HepG2 (cell line): ENCODE results near the gene NRAS. TPM values are rescaled to one million over a fixed set of nuclear protein-coding genes. Genes with fewer than 3 reads are reported as not detected.

Experiments used
- ATAC-seq: fragments of 200-7000 bp; cut with Tn5 transposase; 3 replicates; pipeline ENCODE4 v1.9.1; 2020; ENCODE audit warnings: mild to moderate bottlenecking, moderate library complexity
- BruUV-seq: library from RNA; stranded (reverse); fragments of 400-500 nt; replicated peaks from 2 replicates; lab custom pipeline; 2021; lab: Mats Ljungman, UMichigan
- CTCF ChIA-PET: fragments of 300-600 bp; formaldehyde crosslinking; extraction: SDS; loops from one replicate; lab custom pipeline; 2021; ENCODE audit warnings: low total read pairs, inconsistent platforms, low intra/inter-chr PET ratio; lab: Yijun Ruan, JAX
- POLR2A ChIA-PET: fragments of 350-600 bp; sonication (Branson Sonifier 250); formaldehyde crosslinking; loops from one replicate; lab custom pipeline; 2020; ENCODE audit warnings: antibody characterized with exemption, inconsistent platforms; lab: Yijun Ruan, JAX
- DNase-seq: peaks from one replicate; pipeline ENCODE4 v3.0.0-alpha.2; 2015; ENCODE audit warnings: low spot score
- FAIRE-seq: peaks from 3 replicates; lab custom pipeline; 2011; peaks lifted over from hg19 to GRCh38; lab: Jason Lieb, UNC
- H2AFZ ChIP-seq: one replicate; pipeline ENCODE4 v1.6.1; 2011; ENCODE audit warnings: low read length, inconsistent platforms
- H3K27ac ChIP-seq: fragments of 300-600 bp; 3 replicates; pipeline ENCODE4 v1.8.0; 2011; ENCODE audit warnings: mixed run types, mild to moderate bottlenecking, mixed read lengths, low read length, inconsistent platforms; ENCODE audit not compliant: insufficient read depth; ENCODE audit errors: extremely low read length
- H3K27me3 ChIP-seq, 2 experiments: fragments of 200-600 bp in 1 of 2; 2 replicates in 1 of 2; 3 replicates in 1 of 2; pipeline versions ENCODE4 v1.6.0 to v1.8.0; 2011; ENCODE audit warnings: low read length in 2 of 2, mild to moderate bottlenecking in 2 of 2, moderate library complexity in 2 of 2, inconsistent platforms in 1 of 2; ENCODE audit not compliant: insufficient read depth in 2 of 2, control insufficient read depth in 1 of 2
- H3K36me3 ChIP-seq, 2 experiments: fragments of 200-600 bp in 1 of 2; replicated peaks in 1 of 2; 2 replicates in 1 of 2; 3 replicates in 1 of 2; pipeline versions ENCODE4 v1.5.1 to v1.8.0; 2011; ENCODE audit warnings: low read length in 2 of 2, inconsistent platforms in 1 of 2; ENCODE audit not compliant: insufficient read depth in 2 of 2, control insufficient read depth in 1 of 2
- H3K4me1 ChIP-seq: 2 replicates; pipeline ENCODE4 v1.5.1; 2012; ENCODE audit warnings: low read length, inconsistent platforms; ENCODE audit not compliant: insufficient read depth
- H3K4me2 ChIP-seq: 2 replicates; pipeline ENCODE4 v1.6.0; 2011; ENCODE audit warnings: low read depth, low read length, inconsistent platforms
- H3K4me3 ChIP-seq, 3 experiments: fragments of 200-600 bp in 1 of 3; sonication (generic), shearing (Covaris generic) in 1 of 3; replicated peaks in 1 of 3; 2 replicates each; pipeline ENCODE4 v1.5.1; 2011 to 2016; ENCODE audit warnings: low read length in 3 of 3, inconsistent platforms in 2 of 3, low read depth in 2 of 3, mild to moderate bottlenecking in 2 of 3, control low read depth in 1 of 3, mixed read lengths in 1 of 3; ENCODE audit not compliant: insufficient read depth in 1 of 3
- H3K79me2 ChIP-seq: one replicate; pipeline ENCODE4 v1.6.1; 2011; ENCODE audit warnings: low read length, inconsistent platforms; ENCODE audit not compliant: insufficient read depth
- H3K9ac ChIP-seq: 2 replicates; pipeline ENCODE4 v1.6.0; 2011; ENCODE audit warnings: mild to moderate bottlenecking, low read depth, low read length, inconsistent platforms; ENCODE audit not compliant: insufficient read depth
- H3K9me3 ChIP-seq: 2 replicates; pipeline ENCODE4 v1.5.1; 2012; ENCODE audit warnings: mild to moderate bottlenecking, low read length
- H4K20me1 ChIP-seq: 2 replicates; pipeline ENCODE4 v1.6.0; 2011; ENCODE audit warnings: inconsistent platforms, mild to moderate bottlenecking, low read length, moderate library complexity; ENCODE audit not compliant: insufficient read depth
- KMT2B ChIP-seq: IDR thresholded peaks from 2 replicates; pipeline ENCODE4 v1.6.1; 2016; ENCODE audit warnings: missing genetic modification reagents, missing compliant biosample characterization
- RBFOX2 ChIP-seq: fragments of 200-400 bp; formaldehyde crosslinking; IDR thresholded peaks from 2 replicates; pipeline ENCODE4 v1.6.1; 2017; ENCODE audit warnings: low read depth, mild to moderate bottlenecking, low read length
- ZKSCAN8 ChIP-seq: IDR thresholded peaks from 2 replicates; pipeline ENCODE4 v1.6.1; 2016; ENCODE audit warnings: borderline replicate concordance, missing genetic modification reagents, missing compliant biosample characterization
- ZNF17 ChIP-seq: sonication (generic); formaldehyde crosslinking; IDR thresholded peaks from 2 replicates; pipeline ENCODE4 v1.5.0; 2020; ENCODE audit warnings: mild to moderate bottlenecking, missing genetic modification reagents
- ZNF547 ChIP-seq: sonication (generic); formaldehyde crosslinking; IDR thresholded peaks from 2 replicates; pipeline ENCODE4 v1.5.1; 2020; ENCODE audit warnings: mild to moderate bottlenecking, missing genetic modification reagents
- ZNF816 ChIP-seq: sonication (generic); formaldehyde crosslinking; IDR thresholded peaks from 2 replicates; pipeline ENCODE4 v1.8.0; 2022; ENCODE audit warnings: missing genetic modification reagents, mild to moderate bottlenecking, borderline replicate concordance
- ZNF850 ChIP-seq: sonication (generic); formaldehyde crosslinking; conservative IDR thresholded peaks from 2 replicates; pipeline ENCODE4 v1.9.0; 2021; ENCODE audit warnings: mild to moderate bottlenecking, missing genetic modification reagents
- WGBS: methylation state at CpG from one replicate; pipeline ENCODE4 v1.1.6; 2017; ENCODE audit warnings: low lambda C conversion rate; 5-methylcytosine and 5-hydroxymethylcytosine counted together
- in situ Hi-C: cut with HindIII; loops from 2 replicates; pipeline ENCODE4 v1.10.0; 2017; ENCODE audit warnings: low pct_unique_long_range_greater_than_20kb; ENCODE audit not compliant: extremely low pct_ligation_motif_present
- intact Hi-C: fragments of 100-400 bp; cut with micrococcal nuclease; formaldehyde crosslinking; loops from one replicate; pipeline ENCODE4 v1.10.0; 2022; ENCODE audit not compliant: unreplicated experiment
- polyA plus RNA-seq, 8 experiments: library from polyadenylated mRNA; depleted of rRNA in 3 of 8; stranded (reverse) in 7 of 8; unstranded in 1 of 8; fragments of >200 nt; fragmentation: Illumina TruSeq in 4 of 8; extraction: Trizol in 4 of 8; gene quantifications; 2 replicates each; pipeline versions ENCODE4 v1.2.1 to v1.2.3, GENCODE V29; 2011 to 2016; ENCODE audit warnings: low read depth in 4 of 8, missing spikeins in 1 of 8, mixed read lengths in 1 of 8; ENCODE audit not compliant: insufficient read depth in 1 of 8
- total RNA-seq, 5 experiments: library from RNA; depleted of rRNA; stranded (reverse); fragments of >200 nt; fragmentation: Illumina TruSeq; extraction: Trizol; gene quantifications; 2 replicates each; pipeline ENCODE4 v1.2.3, GENCODE V29; 2016; ENCODE audit warnings: low read depth in 1 of 5

The NRAS gene
- total and polyA plus RNA-seq, 2 of the 13 experiments (the other 11 are each of a cell fraction or from before 2014, with no cell fraction given) = 38.6 to 58.8 TPM

DNA sequence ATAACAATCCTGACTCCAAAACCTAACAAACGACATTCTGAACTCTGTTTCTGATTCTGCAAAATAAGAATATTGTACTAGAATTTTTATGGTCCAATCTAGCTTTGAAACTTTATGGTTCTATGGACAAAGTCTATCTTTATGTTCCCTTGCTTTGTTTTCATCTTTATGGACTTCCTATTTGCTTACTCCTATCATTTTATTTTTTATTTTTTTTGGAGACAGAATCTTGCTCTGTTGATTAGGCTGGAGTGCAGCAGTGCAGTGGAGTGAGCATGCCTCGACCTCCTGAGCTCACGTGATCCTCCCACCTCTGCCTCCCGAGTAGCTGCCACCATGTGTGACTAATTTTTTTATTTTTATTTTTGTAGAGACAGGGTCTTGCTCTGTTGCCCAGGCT lies 3.6 kb downstream of the NRAS start:
- no peak for FAIRE-seq
- no peaks in the 10 kb centered on the region for H3K9me3 ChIP-seq
- no peak for TF ChIP-seq ZKSCAN8 (CRISPR knock-in tag)
- no peak for TF ChIP-seq ZNF816 (CRISPR knock-in tag)
- no peak for TF ChIP-seq ZNF547 (CRISPR knock-in tag)
- 0 out of 2 replicates have a peak, but pooled peaks have one; percentile 9 for TF ChIP-seq RBFOX2
- H3K79me2 ChIP-seq = peaks cover 29% of the 10 kb centered on the region
- no peak for ATAC-seq
- H3K4me1 ChIP-seq = peaks cover 14% of the 10 kb centered on the region
- in situ Hi-C loops = no loop called here
- DNase-seq = no peak
- no peaks in the 10 kb centered on the region for H4K20me1 ChIP-seq
- 93% methylated on average over 4 of the region's 4 CpGs for WGBS
- H3K27me3 ChIP-seq = no peaks in the 10 kb centered on the region; a peak in 1 of 5 replicates
- intact Hi-C loops = no loop called here
- CTCF ChIA-PET = no interaction called here
- H3K27ac ChIP-seq = no peak overlapping the region
- no peak overlapping the region for H3K4me2 ChIP-seq
- peaks cover 13 to 60% of the 10 kb centered on the region in 2 experiments for H3K36me3 ChIP-seq
- POLR2A ChIA-PET = no interaction called here
- BruUV-seq = no TSS peak
- H3K4me3 ChIP-seq = no peak overlapping the region
- no peak overlapping the region for H2AFZ ChIP-seq
- no peak overlapping the region for H3K9ac ChIP-seq

DNA sequence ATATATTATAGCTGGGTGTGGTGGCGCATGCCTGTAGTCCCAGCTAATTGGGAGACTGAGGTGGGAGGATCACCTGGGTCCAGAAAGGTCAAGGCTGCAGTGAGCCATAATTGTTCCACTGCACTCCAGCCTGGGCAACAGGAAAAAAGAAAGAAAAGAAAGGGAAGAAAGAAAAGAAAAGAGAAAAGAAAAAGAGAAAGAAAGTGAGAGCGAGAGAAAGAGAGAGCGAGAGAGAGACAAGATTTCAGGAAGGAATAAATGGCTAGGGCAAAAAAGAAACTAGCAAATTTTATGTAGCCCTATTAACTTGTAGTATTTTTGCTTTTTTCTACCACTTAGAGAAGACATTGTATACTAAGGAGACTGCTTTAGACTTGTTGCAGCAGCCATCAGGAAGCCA lies 6.2 kb downstream of the NRAS start:
- FAIRE-seq = no peak
- in situ Hi-C loops = no loop called here
- H3K4me1 ChIP-seq = peaks cover 5% of the 10 kb centered on the region
- CTCF ChIA-PET = no interaction called here
- TF ChIP-seq ZNF850 (no peak), ZNF17 (CRISPR knock-in tag) (no peak), KMT2B (no peak)
- TF ChIP-seq, all 625 proteins: peak for 0
- H4K20me1 ChIP-seq = no peaks in the 10 kb centered on the region
- no TSS peak for BruUV-seq
- H3K36me3 ChIP-seq = peaks cover 16 to 71% of the 10 kb centered on the region in 2 experiments
- ATAC-seq = no peak
- H2AFZ ChIP-seq = no peak overlapping the region
- intact Hi-C loops = no loop called here
- DNase-seq = no peak
- peaks cover 17% of the 10 kb centered on the region for H3K79me2 ChIP-seq
- no peak overlapping the region for H3K27ac ChIP-seq
- POLR2A ChIA-PET = no interaction called here
- no peak overlapping the region for H3K4me3 ChIP-seq
- no peaks in the 10 kb centered on the region for H3K9me3 ChIP-seq
- H3K4me2 ChIP-seq = no peak overlapping the region
- 99% methylated on average over 3 of the region's 3 CpGs for WGBS
- no peaks in the 10 kb centered on the region for H3K27me3 ChIP-seq
- H3K9ac ChIP-seq = no peak overlapping the region
